Esophagus muscularis mucosa (tissue), 4 donors: ENCODE measurements around the gene KPNA5. TPM values are rescaled to one million over a fixed set of nuclear protein-coding genes. Genes with fewer than 3 reads are reported as not detected.
"Not testable (repeated sequence)": the region's sequence is repeated elsewhere in the genome, so short reads cannot be mapped to it uniquely, and the experiment has no call there.

ENCODE experiments used
- DNase-seq: peaks from one replicate; pipeline ENCODE4 v3.0.0-alpha.2; 2017; ENCODE audit errors: extremely low spot score
- H3K27ac ChIP-seq, 4 donors: fragments of 200-600 bp; sonication (generic); replicated peaks in 1 of 4; 1 replicate in 3 of 4; 2 replicates in 1 of 4; pipeline ENCODE4 v1.5.1; 2016 to 2019; ENCODE audit warnings: mild to moderate bottlenecking in 1 of 4
- H3K27me3 ChIP-seq, 4 donors: fragments of 200-600 bp; sonication (generic); one replicate each; pipeline versions ENCODE4 v1.5.1 to v1.6.0; 2016 to 2019
- H3K36me3 ChIP-seq, 4 donors: fragments of 200-600 bp; sonication (generic); one replicate each; pipeline ENCODE4 v1.5.1; 2016 to 2019
- H3K4me1 ChIP-seq, 4 donors: fragments of 200-600 bp; sonication (generic); one replicate each; pipeline ENCODE4 v1.5.1; 2016 to 2019
- H3K4me3 ChIP-seq, 4 donors: fragments of 200-600 bp; sonication (generic); 1 replicate in 2 of 4; 2 replicates in 2 of 4; pipeline ENCODE4 v1.5.1; 2016 to 2019; ENCODE audit warnings: mild to moderate bottlenecking in 4 of 4, moderate library complexity in 1 of 4
- H3K9me3 ChIP-seq, 4 donors: fragments of 200-600 bp; sonication (generic); 1 replicate in 3 of 4; 2 replicates in 1 of 4; pipeline ENCODE4 v1.5.1; 2016 to 2019
- CTCF ChIP-seq, 3 experiments: fragments of 200-600 bp in 2 of 3; fragments of 450-650 bp in 1 of 3; sonication (generic) in 2 of 3; IDR thresholded peaks; one replicate each; pipeline ENCODE4 v1.5.1; 2017 to 2019; ENCODE audit warnings: antibody characterized with exemption in 3 of 3, mild to moderate bottlenecking in 2 of 3, moderate library complexity in 1 of 3
- EP300 ChIP-seq: sonication (generic); formaldehyde crosslinking; IDR thresholded peaks from one replicate; pipeline ENCODE4 v1.6.1; 2017; ENCODE audit warnings: antibody characterized with exemption
- POLR2A ChIP-seq: fragments of 450-650 bp; IDR thresholded peaks from one replicate; pipeline ENCODE4 v1.6.1; 2017; ENCODE audit warnings: antibody characterized with exemption, moderate library complexity, mild to moderate bottlenecking, low read depth
- POLR2AphosphoS5 ChIP-seq, 2 donors: sonication (generic); formaldehyde crosslinking; IDR thresholded peaks; one replicate each; pipeline ENCODE4 v1.6.1; 2017; ENCODE audit warnings: antibody characterized with exemption in 2 of 2
- WGBS: methylation state at CpG from one replicate; pipeline ENCODE4 v1.1.5; 2018; 5-methylcytosine and 5-hydroxymethylcytosine counted together
- intact Hi-C: fragments of 100-400 bp; cut with DNase I; formaldehyde crosslinking; loops from one replicate; pipeline ENCODE4 v1.15.1; 2023
- total RNA-seq, 4 donors: library from RNA; depleted of rRNA; stranded (reverse); fragments of >200 nt; gene quantifications; one replicate each; pipeline versions ENCODE4 v1.1.0 to v1.2.1, GENCODE V29; 2016

Gene KPNA5
- total RNA-seq, 4 donors from 2014 or later = 8.7 to 15.0 (median 12.7) TPM

GRCh38 chr6:116697480-116697879 lies 16.5 kb downstream of the KPNA5 start:
- TF ChIP-seq POLR2A (no peak), POLR2AphosphoS5 (IDR thresholded peaks at IDR 0.05) (no peak), EP300 (no peak)
- DNase-seq = no peak
- no peak overlapping the region for H3K4me3 ChIP-seq
- H3K27ac ChIP-seq = no peak overlapping the region
- H3K4me1 ChIP-seq = no peaks in the 10 kb centered on the region
- intact Hi-C loops = no loop called here
- peaks cover 4 to 17% (median 10%) of the 10 kb centered on the region in 4 donors for H3K36me3 ChIP-seq
- no peaks in the 10 kb centered on the region for H3K9me3 ChIP-seq
- no peaks in the 10 kb centered on the region for H3K27me3 ChIP-seq

- H3K27me3 ChIP-seq, intact Hi-C loops, H3K9me3 ChIP-seq, DNase-seq, H3K4me3 ChIP-seq, H3K27ac ChIP-seq, H3K4me1 ChIP-seq: not testable (repeated sequence)
- 100% methylated on average over 1 of the region's 1 CpG for WGBS
- peaks cover 13 to 62% (median 35%) of the 10 kb centered on the region in 4 donors for H3K36me3 ChIP-seq
These were observed 22.9 kb downstream of the KPNA5 start for GRCh38 chr6:116703888-116704287.

- TF ChIP-seq POLR2AphosphoS5 (IDR thresholded peaks at IDR 0.05) (no peak), POLR2A (no peak), EP300 (no peak), CTCF (IDR thresholded peaks at IDR 0.05) (no peak)
- H3K27me3 ChIP-seq = no peaks in the 10 kb centered on the region
- intact Hi-C loops = no loop called here
- 93% methylated on average over 1 of the region's 1 CpG for WGBS
- no peaks in the 10 kb centered on the region for H3K9me3 ChIP-seq
- no peak overlapping the region for H3K27ac ChIP-seq
- H3K4me3 ChIP-seq = no peak overlapping the region
- no peak for DNase-seq
- H3K4me1 ChIP-seq = no peaks in the 10 kb centered on the region
- peaks cover 13 to 54% (median 35%) of the 10 kb centered on the region in 4 donors for H3K36me3 ChIP-seq
These were observed 24.9 kb downstream of the KPNA5 start for GRCh38 chr6:116705917-116706316.

- no peaks in the 10 kb centered on the region for H3K4me1 ChIP-seq
- no peaks in the 10 kb centered on the region for H3K9me3 ChIP-seq
- DNase-seq = no peak
- no peak overlapping the region for H3K4me3 ChIP-seq
- peaks cover 22 to 70% (median 44%) of the 10 kb centered on the region in 4 donors for H3K36me3 ChIP-seq
- TF ChIP-seq EP300 = no peak
- no peak for TF ChIP-seq POLR2A
- no peak for TF ChIP-seq POLR2AphosphoS5 (IDR thresholded peaks at IDR 0.05)
- TF ChIP-seq CTCF (IDR thresholded peaks at IDR 0.05) = no peak
- H3K27me3 ChIP-seq = no peaks in the 10 kb centered on the region
- intact Hi-C loops = no loop called here
- no peak overlapping the region for H3K27ac ChIP-seq
- 100% methylated on average over 1 of the region's 1 CpG for WGBS
These were observed 33.3 kb downstream of the KPNA5 start for GRCh38 chr6:116714296-116714695.

GRCh38 chr6:116714761-116715160 lies 33.8 kb downstream of the KPNA5 start:
- no peak for DNase-seq
- intact Hi-C loops = no loop called here
- Histone ChIP-seq H3K27ac (no peak overlapping the region), H3K27me3 (no peaks in the 10 kb centered on the region), H3K4me1 (no peaks in the 10 kb centered on the region), H3K4me3 (no peak overlapping the region), H3K36me3 (peaks cover 22 to 74% (median 48%) of the 10 kb centered on the region in 4 donors), H3K9me3 (no peaks in the 10 kb centered on the region)
- TF ChIP-seq CTCF (IDR thresholded peaks at IDR 0.05) (no peak), EP300 (no peak)
- 100% methylated on average over 2 of the region's 2 CpGs for WGBS

GRCh38 chr6:116726947-116727346 lies 45.9 kb downstream of the KPNA5 start:
- no peak overlapping the region for H3K4me3 ChIP-seq
- TF ChIP-seq POLR2A (no peak), CTCF (IDR thresholded peaks at IDR 0.05) (no peak)
- intact Hi-C loops = no loop called here
- no peak for DNase-seq
- H3K36me3 ChIP-seq = peaks cover 10 to 94% (median 40%) of the 10 kb centered on the region in 4 donors
- H3K9me3 ChIP-seq = no peaks in the 10 kb centered on the region
- H3K27me3 ChIP-seq = no peaks in the 10 kb centered on the region
- H3K4me1 ChIP-seq = no peaks in the 10 kb centered on the region
- no peak overlapping the region for H3K27ac ChIP-seq
